Measurements from ENCODE around the gene CARD11. TPM values are rescaled to one million over a fixed set of nuclear protein-coding genes. Genes with fewer than 3 reads are reported as not detected.

CARD11 gene
- total RNA-seq, 1 donor from 2014 or later: 74.1 TPM

DNA sequence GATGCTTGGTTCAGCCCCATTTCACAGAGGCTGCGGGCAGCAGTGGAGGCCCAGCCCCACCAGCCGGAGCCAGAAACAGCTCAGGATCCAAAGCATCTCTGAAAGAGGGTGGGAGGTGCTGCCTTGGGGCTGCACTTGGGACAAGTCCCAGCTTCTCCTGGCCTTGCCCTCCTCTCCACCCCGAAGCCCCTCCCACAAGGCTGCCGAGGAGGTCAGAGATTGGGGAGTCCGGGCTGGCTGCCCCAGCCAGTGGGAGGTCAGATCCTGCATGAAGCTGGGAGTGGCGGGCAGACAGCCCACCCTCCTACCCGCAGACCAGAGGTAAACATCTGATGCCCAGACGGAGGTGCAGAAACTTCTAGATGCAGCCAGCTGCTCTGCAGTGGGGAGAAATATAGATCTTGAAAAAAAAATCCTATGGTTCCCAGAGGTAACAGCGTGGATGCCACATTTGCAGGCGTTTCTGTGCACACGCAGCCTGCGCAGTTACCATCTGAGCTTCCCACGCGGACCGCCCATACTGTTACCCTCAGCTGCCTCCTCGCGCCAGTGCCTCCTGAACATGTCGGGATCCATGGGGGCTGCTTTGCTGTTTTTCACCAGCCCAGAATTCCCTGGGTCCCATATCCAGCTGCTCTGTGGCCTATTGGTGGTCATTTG, 162.7 kb downstream of the CARD11 start:
- Mint-ChIP-seq H3K27ac (no peak overlapping the region), H3K36me3 (ENCODE audit: low read depth) (no peaks in the 10 kb centered on the region), H3K4me3 (ENCODE audit: low read depth) (no peak overlapping the region), H3K27me3 (ENCODE audit: low read depth) (no peaks in the 10 kb centered on the region), H3K9me3 (no peaks in the 10 kb centered on the region), H3K4me1 (ENCODE audit: low read depth) (peaks cover 15% of the 10 kb centered on the region)
- DNase-seq (ENCODE audit: low spot score): no peak
- intact Hi-C loops (cut with micrococcal nuclease): no loop called here

- Mint-ChIP-seq H3K27ac (no peak overlapping the region), H3K4me3 (ENCODE audit: low read depth) (no peak overlapping the region), H3K27me3 (ENCODE audit: low read depth) (no peaks in the 10 kb centered on the region), H3K9me3 (no peaks in the 10 kb centered on the region), H3K36me3 (ENCODE audit: low read depth) (no peaks in the 10 kb centered on the region), H3K4me1 (ENCODE audit: low read depth) (peaks cover 17% of the 10 kb centered on the region)
- intact Hi-C loops (cut with micrococcal nuclease): no loop called here
- DNase-seq (ENCODE audit: low spot score): no peak
Observed at GRCh38 chr7:2880051-2880450, 163.6 kb downstream of the CARD11 start.

- Mint-ChIP-seq H3K9me3 (no peaks in the 10 kb centered on the region), H3K27ac (no peak overlapping the region), H3K27me3 (ENCODE audit: low read depth) (no peaks in the 10 kb centered on the region), H3K4me3 (ENCODE audit: low read depth) (no peak overlapping the region), H3K4me1 (ENCODE audit: low read depth) (peaks cover 18% of the 10 kb centered on the region), H3K36me3 (ENCODE audit: low read depth) (no peaks in the 10 kb centered on the region)
- DNase-seq (ENCODE audit: low spot score): no peak
- intact Hi-C loops (cut with micrococcal nuclease): no loop called here
Observed at GRCh38 chr7:2879354-2879753, 164.3 kb downstream of the CARD11 start.

DNA sequence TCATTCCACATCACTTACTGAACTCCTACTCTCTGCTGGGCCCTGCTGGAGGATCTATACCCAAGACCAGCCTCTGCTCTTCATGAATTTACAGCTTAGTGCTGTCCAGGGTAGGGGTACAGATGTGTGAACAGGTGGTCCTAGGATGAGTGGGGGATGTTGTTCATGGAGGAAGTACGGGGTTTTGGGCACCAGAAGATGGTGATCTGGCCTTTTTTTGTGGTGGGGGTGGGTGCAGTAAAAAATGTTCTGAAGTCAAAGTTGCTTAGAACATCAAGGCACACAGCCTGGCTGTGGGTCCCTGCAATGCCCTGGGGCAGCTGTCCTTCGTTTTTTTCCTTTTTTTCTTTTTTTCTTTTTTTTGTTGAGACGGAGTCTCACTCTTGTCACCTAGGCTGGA, 165.4 kb downstream of the CARD11 start:
- intact Hi-C loops (cut with micrococcal nuclease): no loop called here
- Mint-ChIP-seq H3K4me1 (ENCODE audit: low read depth) (peaks cover 21% of the 10 kb centered on the region), H3K36me3 (ENCODE audit: low read depth) (no peaks in the 10 kb centered on the region), H3K9me3 (no peaks in the 10 kb centered on the region), H3K27ac (no peak overlapping the region), H3K27me3 (ENCODE audit: low read depth) (no peaks in the 10 kb centered on the region), H3K4me3 (ENCODE audit: low read depth) (no peak overlapping the region)
- DNase-seq (ENCODE audit: low spot score): no peak

DNA sequence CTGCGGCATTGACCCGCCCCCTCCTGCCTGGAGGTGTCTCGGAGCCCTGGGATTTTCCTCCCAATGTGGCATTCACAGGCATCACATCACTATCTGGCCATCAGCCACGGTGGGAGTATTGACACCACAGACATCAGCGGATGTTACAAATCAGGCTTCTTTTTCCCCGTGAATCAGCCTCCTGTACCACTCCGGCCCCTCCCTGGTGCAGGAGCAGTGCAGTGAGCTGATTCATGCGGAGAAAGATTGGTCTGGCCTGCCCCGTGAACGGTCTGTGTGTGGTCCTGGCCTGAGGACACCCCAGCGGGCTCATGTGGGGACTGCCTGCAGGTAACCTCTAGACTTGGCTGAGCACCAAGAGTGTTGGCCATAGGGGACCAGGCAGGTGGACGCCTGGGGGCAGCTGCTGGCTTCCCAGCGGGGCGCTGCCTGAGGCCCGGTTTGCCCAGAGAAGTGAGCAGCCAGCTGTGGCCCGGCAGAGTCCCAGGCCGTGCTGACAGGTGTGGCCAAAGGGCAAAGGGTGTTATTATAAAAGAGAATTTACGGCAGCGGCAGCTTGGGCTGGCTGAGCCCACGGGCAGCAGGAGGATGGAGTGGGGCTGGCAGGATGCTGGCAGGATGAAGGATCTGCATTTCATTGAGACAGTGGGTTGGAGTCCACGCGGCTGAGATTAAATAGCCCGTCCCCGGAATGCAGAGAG, 167.5 kb downstream of the CARD11 start:
- peaks cover 26% of the 10 kb centered on the region for H3K4me1 Mint-ChIP-seq (ENCODE audit: low read depth)
- intact Hi-C loops (cut with micrococcal nuclease): no loop called here
- no peak overlapping the region for H3K4me3 Mint-ChIP-seq (ENCODE audit: low read depth)
- H3K9me3 Mint-ChIP-seq: no peaks in the 10 kb centered on the region
- H3K27me3 Mint-ChIP-seq (ENCODE audit: low read depth): no peaks in the 10 kb centered on the region
- H3K36me3 Mint-ChIP-seq (ENCODE audit: low read depth): no peaks in the 10 kb centered on the region
- no peak for DNase-seq (ENCODE audit: low spot score)
- no peak overlapping the region for H3K27ac Mint-ChIP-seq

- Mint-ChIP-seq H3K27me3 (ENCODE audit: low read depth) (no peaks in the 10 kb centered on the region), H3K9me3 (no peaks in the 10 kb centered on the region), H3K4me3 (ENCODE audit: low read depth) (no peak overlapping the region), H3K27ac (peak overlapping the region; percentile 51), H3K36me3 (ENCODE audit: low read depth) (no peaks in the 10 kb centered on the region), H3K4me1 (ENCODE audit: low read depth) (peaks cover 35% of the 10 kb centered on the region)
- no peak for DNase-seq (ENCODE audit: low spot score)
- intact Hi-C loops (cut with micrococcal nuclease): no loop called here
Observed at GRCh38 chr7:2873686-2874551, 169.7 kb downstream of the CARD11 start.

DNA sequence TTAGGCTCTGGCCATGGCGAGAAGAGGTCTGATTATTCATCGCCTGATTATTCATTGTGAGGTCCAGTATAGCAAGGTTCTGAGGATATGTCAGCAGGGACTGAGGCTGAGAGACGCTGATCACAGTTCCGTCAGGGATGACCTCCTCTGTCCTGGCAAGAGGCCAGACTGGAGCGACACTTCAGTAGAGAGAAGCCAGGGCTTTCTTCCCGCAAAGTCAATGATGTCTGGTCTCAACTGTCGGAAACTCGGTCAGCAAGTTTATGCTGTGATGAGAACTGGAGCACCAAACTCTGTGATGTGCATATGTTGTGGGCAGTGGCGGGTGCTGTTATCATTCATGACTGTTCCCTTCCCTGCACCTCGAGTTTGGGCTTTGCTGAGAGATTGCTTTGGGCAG, 170.5 kb downstream of the CARD11 start:
- intact Hi-C loops (cut with micrococcal nuclease): no loop called here
- H3K27ac Mint-ChIP-seq: no peak overlapping the region
- no peak overlapping the region for H3K4me3 Mint-ChIP-seq (ENCODE audit: low read depth)
- H3K27me3 Mint-ChIP-seq (ENCODE audit: low read depth): no peaks in the 10 kb centered on the region
- H3K9me3 Mint-ChIP-seq: no peaks in the 10 kb centered on the region
- peaks cover 28% of the 10 kb centered on the region for H3K4me1 Mint-ChIP-seq (ENCODE audit: low read depth)
- no peaks in the 10 kb centered on the region for H3K36me3 Mint-ChIP-seq (ENCODE audit: low read depth)
- no peak for DNase-seq (ENCODE audit: low spot score)

DNA sequence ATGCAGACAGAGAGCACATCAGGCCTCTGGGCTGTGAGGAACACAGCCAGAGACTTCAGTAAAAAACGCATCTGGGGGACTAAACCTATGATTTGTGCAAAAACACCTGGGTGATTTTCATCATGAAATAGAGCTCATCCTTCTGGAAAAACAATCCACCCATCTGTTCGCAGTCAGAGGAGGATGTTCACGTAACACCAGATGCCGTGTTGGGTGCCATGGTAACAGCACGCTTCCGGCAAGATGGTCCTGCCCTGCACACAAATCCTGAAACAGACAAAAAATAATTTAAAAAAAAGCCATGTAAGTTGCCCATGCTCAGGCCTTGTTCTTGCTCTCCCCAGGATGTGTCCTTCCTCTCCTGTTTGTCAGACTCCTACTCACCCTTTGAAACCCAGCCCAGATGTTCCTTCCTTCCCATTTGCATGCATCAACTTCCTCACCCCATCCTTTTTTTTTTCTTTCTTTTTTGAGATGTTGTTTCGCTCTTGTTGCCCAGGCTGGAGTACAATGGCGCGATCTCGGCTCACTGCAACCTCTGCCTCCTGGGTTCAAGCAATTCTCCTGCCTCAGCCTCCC, 171.3 kb downstream of the CARD11 start:
- intact Hi-C loops (cut with micrococcal nuclease): no loop called here
- no peak overlapping the region for H3K27ac Mint-ChIP-seq

DNA sequence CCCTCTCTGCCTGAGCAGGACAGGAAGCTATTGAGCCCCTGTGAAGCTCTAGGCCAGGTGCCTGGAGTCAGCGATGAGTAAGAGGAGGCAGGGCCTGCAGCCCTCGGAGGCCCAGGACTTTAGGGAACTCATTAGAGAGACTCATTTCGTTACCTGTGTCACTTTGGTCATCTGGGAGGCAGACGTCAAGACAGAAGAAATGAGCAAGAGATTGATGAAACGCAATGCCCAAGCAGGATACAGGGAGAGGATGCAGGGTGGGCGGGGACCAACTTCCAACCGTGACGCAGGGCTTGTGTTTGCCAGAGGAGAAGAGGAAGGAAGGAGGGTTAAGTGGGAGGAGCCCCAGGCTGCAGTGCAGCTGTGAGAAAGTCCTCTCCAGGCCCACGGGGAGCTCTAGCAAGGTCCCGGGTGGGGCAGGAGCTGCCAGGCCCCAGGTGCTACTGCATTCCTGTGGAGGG, 173.2 kb downstream of the CARD11 start:
- H3K27me3 Mint-ChIP-seq (ENCODE audit: low read depth): no peaks in the 10 kb centered on the region
- DNase-seq (ENCODE audit: low spot score): peak; percentile 51
- H3K27ac Mint-ChIP-seq: peak overlapping the region; percentile 40
- intact Hi-C loops (cut with micrococcal nuclease): no loop called here
- peak overlapping the region; percentile 10 for H3K4me3 Mint-ChIP-seq (ENCODE audit: low read depth)
- no peaks in the 10 kb centered on the region for H3K9me3 Mint-ChIP-seq
- H3K36me3 Mint-ChIP-seq (ENCODE audit: low read depth): no peaks in the 10 kb centered on the region
- H3K4me1 Mint-ChIP-seq (ENCODE audit: low read depth): peaks cover 27% of the 10 kb centered on the region

More for the DNA sequence above, 171.3 kb downstream of the CARD11 start:
- H3K4me3 Mint-ChIP-seq (ENCODE audit: low read depth): no peak overlapping the region
- peaks cover 27% of the 10 kb centered on the region for H3K4me1 Mint-ChIP-seq (ENCODE audit: low read depth)
- H3K27me3 Mint-ChIP-seq (ENCODE audit: low read depth): no peaks in the 10 kb centered on the region
- H3K36me3 Mint-ChIP-seq (ENCODE audit: low read depth): no peaks in the 10 kb centered on the region
- no peaks in the 10 kb centered on the region for H3K9me3 Mint-ChIP-seq
- no peak for DNase-seq (ENCODE audit: low spot score)

- peak overlapping the region; percentile 10 for H3K4me3 Mint-ChIP-seq (ENCODE audit: low read depth)
- intact Hi-C loops (cut with micrococcal nuclease): loop anchor here (5.0 to 10.0 kb wide), 4 partner anchors 85 to 802 kb away; partner anchors contain the start of gene SDK1
- DNase-seq (ENCODE audit: low spot score): no peak
- no peaks in the 10 kb centered on the region for H3K27me3 Mint-ChIP-seq (ENCODE audit: low read depth)
- peak overlapping the region; percentile 40 for H3K27ac Mint-ChIP-seq
- H3K9me3 Mint-ChIP-seq: no peaks in the 10 kb centered on the region
- no peaks in the 10 kb centered on the region for H3K36me3 Mint-ChIP-seq (ENCODE audit: low read depth)
- H3K4me1 Mint-ChIP-seq (ENCODE audit: low read depth): peaks cover 26% of the 10 kb centered on the region
Observed at GRCh38 chr7:2869981-2870380, 173.7 kb downstream of the CARD11 start.

DNA sequence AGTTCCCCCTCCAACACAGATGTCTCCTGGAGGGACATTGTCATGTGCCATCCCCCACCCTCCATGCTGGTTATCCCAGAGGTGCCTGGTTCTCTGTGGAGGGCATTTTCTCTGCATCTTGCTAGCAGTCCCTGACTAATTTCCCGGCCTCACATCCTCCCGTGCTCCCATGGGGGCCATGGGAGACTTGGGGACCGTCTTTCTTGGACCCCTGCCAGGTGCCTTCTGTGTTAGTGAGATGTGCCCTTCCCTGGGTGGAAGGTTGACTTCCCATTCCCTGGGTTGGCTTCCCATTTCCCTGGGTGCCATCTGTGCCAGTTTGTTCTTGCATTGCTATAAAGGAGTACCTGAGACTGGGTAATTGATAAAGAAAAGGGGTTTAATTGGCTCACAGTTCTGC, 177.1 kb downstream of the CARD11 start:
- no peaks in the 10 kb centered on the region for H3K9me3 Mint-ChIP-seq
- H3K4me3 Mint-ChIP-seq (ENCODE audit: low read depth): no peak overlapping the region
- H3K36me3 Mint-ChIP-seq (ENCODE audit: low read depth): no peaks in the 10 kb centered on the region
- no peak for DNase-seq (ENCODE audit: low spot score)
- H3K27me3 Mint-ChIP-seq (ENCODE audit: low read depth): no peaks in the 10 kb centered on the region
- H3K27ac Mint-ChIP-seq: no peak overlapping the region
- intact Hi-C loops (cut with micrococcal nuclease): loop anchor here (5.0 to 10.0 kb wide), 4 partner anchors 88 to 806 kb away; partner anchors contain the start of gene SDK1
- peaks cover 40% of the 10 kb centered on the region for H3K4me1 Mint-ChIP-seq (ENCODE audit: low read depth)

GRCh38 chr7:2864999-2865670, 178.5 kb downstream of the CARD11 start:
- H3K27ac Mint-ChIP-seq: peak overlapping the region; percentile 79
- no peaks in the 10 kb centered on the region for H3K9me3 Mint-ChIP-seq
- H3K27me3 Mint-ChIP-seq (ENCODE audit: low read depth): no peaks in the 10 kb centered on the region
- H3K36me3 Mint-ChIP-seq (ENCODE audit: low read depth): no peaks in the 10 kb centered on the region
- intact Hi-C loops (cut with micrococcal nuclease): loop anchor here (1.0 to 10.0 kb wide), 7 partner anchors 90 to 1032 kb away; partner anchors contain the start of gene SDK1
- DNase-seq (ENCODE audit: low spot score): peak; percentile 61
- peaks cover 30% of the 10 kb centered on the region for H3K4me1 Mint-ChIP-seq (ENCODE audit: low read depth)
- H3K4me3 Mint-ChIP-seq (ENCODE audit: low read depth): peak overlapping the region; percentile 20

All from activated T-helper 2 cell treated with anti-CD3 and anti-CD28 coated beads, Interferon-gamma antibody, Interleukin-2, Interleukin-4, amounts not matched to agents 10 μg/mL and 5 μg/mL and 100 μg/mL, durations not matched to agents 14 hours and 24 hours and 36 hours (primary cell).